Endothelial cell of umbilical vein (primary cell): Measurements from ENCODE around the gene MGAT5B. TPM values are rescaled to one million over a fixed set of nuclear protein-coding genes. Genes with fewer than 3 reads are reported as not detected.

Experiments
- BruUV-seq: library from RNA; stranded (reverse); fragments of 400-500 nt; replicated peaks from 2 replicates; lab custom pipeline; 2021; lab: Mats Ljungman, UMichigan
- CTCF ChIA-PET: fragments of 300-600, 350-600 bp; sonication (Branson Sonifier 250); formaldehyde crosslinking; loops from one replicate; lab custom pipeline; 2021; ENCODE audit warnings: antibody characterized with exemption, inconsistent platforms; lab: Charles Lee
- POLR2A ChIA-PET: fragments of 300-600, 350-600 bp; sonication (Branson Sonifier 250); formaldehyde crosslinking; loops from one replicate; lab custom pipeline; 2021; ENCODE audit warnings: antibody characterized with exemption, inconsistent platforms; lab: Charles Lee
- DNase-seq: peaks from one replicate; pipeline ENCODE4 v3.0.0-alpha.2; 2011; ENCODE audit warnings: low read depth, low spot score
- FAIRE-seq: peaks from 2 replicates; lab custom pipeline; 2011; peaks lifted over from hg19 to GRCh38; lab: Jason Lieb, UNC
- H2AFZ ChIP-seq: 2 replicates; pipeline ENCODE4 v1.6.0; 2012; ENCODE audit warnings: low read depth, low read length, control low read depth, inconsistent platforms
- H3K27ac ChIP-seq: 2 replicates; pipeline ENCODE4 v1.5.1; 2011; ENCODE audit warnings: low read depth, mild to moderate bottlenecking, control low read depth, low read length, moderate library complexity; ENCODE audit not compliant: insufficient read depth
- H3K27me3 ChIP-seq, 2 experiments: 2 replicates each; pipeline versions ENCODE4 v1.6.0 to v1.6.1; 2011; ENCODE audit warnings: low read length in 2 of 2, mixed read lengths in 1 of 2; ENCODE audit not compliant: control insufficient read depth in 2 of 2, insufficient read depth in 2 of 2
- H3K36me3 ChIP-seq, 2 experiments: 2 replicates in 1 of 2; 3 replicates in 1 of 2; pipeline ENCODE4 v1.5.1; 2011; ENCODE audit warnings: low read length in 2 of 2, mild to moderate bottlenecking in 1 of 2, moderate library complexity in 1 of 2; ENCODE audit not compliant: control insufficient read depth in 2 of 2, insufficient read depth in 2 of 2; ENCODE audit errors: extremely low read depth in 1 of 2
- H3K4me1 ChIP-seq: 3 replicates; pipeline ENCODE4 v1.5.1; 2011; ENCODE audit warnings: mild to moderate bottlenecking, low read length; ENCODE audit not compliant: control insufficient read depth, insufficient read depth; ENCODE audit errors: extremely low read depth
- H3K4me2 ChIP-seq: 2 replicates; pipeline ENCODE4 v1.6.1; 2011; ENCODE audit warnings: low read length, control low read depth, mixed read lengths; ENCODE audit not compliant: insufficient read depth
- H3K4me3 ChIP-seq, 3 experiments: fragments of 200-600 bp in 1 of 3; sonication (generic), shearing (Covaris generic) in 1 of 3; replicated peaks in 1 of 3; 2 replicates each; pipeline ENCODE4 v1.5.1; 2011 to 2016; ENCODE audit warnings: control low read depth in 3 of 3, low read length in 3 of 3, mild to moderate bottlenecking in 2 of 3, inconsistent platforms in 1 of 3, low read depth in 1 of 3, moderate library complexity in 1 of 3; ENCODE audit not compliant: insufficient read depth in 1 of 3
- H3K79me2 ChIP-seq: 2 replicates; pipeline ENCODE4 v1.6.0; 2012; ENCODE audit warnings: low read length, inconsistent platforms; ENCODE audit not compliant: control insufficient read depth, insufficient read depth
- H3K9ac ChIP-seq: replicated peaks from 2 replicates; pipeline ENCODE3; 2011; ENCODE audit warnings: low read length, control low read depth; ENCODE audit not compliant: insufficient read depth; ENCODE audit errors: extremely low read depth
- H3K9me1 ChIP-seq: replicated peaks from 3 replicates; pipeline ENCODE4 v1.6.0; 2011; ENCODE audit warnings: mild to moderate bottlenecking, low read length; ENCODE audit not compliant: control insufficient read depth, insufficient read depth; ENCODE audit errors: extremely low read depth
- H3K9me3 ChIP-seq: replicated peaks from 2 replicates; pipeline ENCODE4 v1.5.1; 2012; ENCODE audit warnings: low read length, inconsistent platforms; ENCODE audit not compliant: control insufficient read depth, insufficient read depth
- H4K20me1 ChIP-seq: replicated peaks from 2 replicates; pipeline ENCODE3; 2011; ENCODE audit warnings: mild to moderate bottlenecking, low read length; ENCODE audit not compliant: control insufficient read depth, insufficient read depth; ENCODE audit errors: extremely low read depth
- EZH2 ChIP-seq: IDR thresholded peaks from 2 replicates; pipeline ENCODE4 v1.6.1; 2012; ENCODE audit warnings: borderline replicate concordance, low read depth, mild to moderate bottlenecking, moderate library complexity, low read length, inconsistent platforms; ENCODE audit not compliant: severe bottlenecking
- FOS ChIP-seq: IDR thresholded peaks from 2 replicates; pipeline ENCODE4 v1.6.1; 2011; ENCODE audit warnings: mild to moderate bottlenecking, low read length, moderate library complexity, borderline replicate concordance; ENCODE audit not compliant: insufficient read depth
- GATA2 ChIP-seq: IDR thresholded peaks from 2 replicates; pipeline ENCODE4 v1.7.0; 2011; ENCODE audit warnings: low read depth, mild to moderate bottlenecking, moderate library complexity, mixed read lengths, low read length; ENCODE audit not compliant: insufficient read length, insufficient read depth
- JUN ChIP-seq: IDR thresholded peaks from 2 replicates; pipeline ENCODE4 v1.6.1; 2011; ENCODE audit warnings: borderline replicate concordance, low read depth; ENCODE audit not compliant: insufficient read length, insufficient read depth
- MYC ChIP-seq: IDR thresholded peaks from one replicate; pipeline ENCODE4 v1.6.1; 2011; ENCODE audit warnings: mild to moderate bottlenecking, low read depth, low read length
- POLR2A ChIP-seq: IDR thresholded peaks from 2 replicates; pipeline ENCODE4 v1.6.1; 2012; ENCODE audit warnings: low read depth, mild to moderate bottlenecking, control low read depth, low read length
- POLR2AphosphoS5 ChIP-seq: IDR thresholded peaks from 2 replicates; pipeline ENCODE4 v1.6.1; 2012; ENCODE audit warnings: low read depth, mild to moderate bottlenecking, control low read depth, low read length, moderate library complexity; ENCODE audit not compliant: insufficient read depth
- dilution Hi-C: fragments of 300-500 bp; cut with MboI; formaldehyde crosslinking; loops from one replicate; pipeline ENCODE4 v1.15.0; 2019; ENCODE audit warnings: low sequenced_read_pairs; ENCODE audit not compliant: extremely low pct_ligation_motif_present
- intact Hi-C: fragments of 100-400 bp; cut with micrococcal nuclease; formaldehyde crosslinking; loops from one replicate; pipeline ENCODE4 v1.10.0; 2022
- polyA plus RNA-seq, 4 experiments: library from polyadenylated mRNA; depleted of rRNA in 3 of 4; stranded (reverse) in 3 of 4; unstranded in 1 of 4; fragments of >200 nt; gene quantifications; 2 replicates each; pipeline versions ENCODE4 v1.2.1 to v1.2.3, GENCODE V29; 2011 to 2012; ENCODE audit warnings: missing spikeins in 1 of 4
- total RNA-seq: library from RNA; stranded (reverse); gene quantifications from 2 replicates; pipeline ENCODE4 v1.2.3, GENCODE V29; 2021
- TF ChIP-seq, protein P1 (sequence below), 2 donors: IDR thresholded peaks; 1 replicate in 1 of 2; 2 replicates in 1 of 2; pipeline ENCODE4 v1.5.1; 2011; ENCODE audit warnings: low read length in 2 of 2, mild to moderate bottlenecking in 2 of 2, moderate library complexity in 2 of 2, control low read depth in 1 of 2, inconsistent platforms in 1 of 2, low read depth in 1 of 2; ENCODE audit not compliant: insufficient read depth in 1 of 2; ENCODE audit errors: extremely low read depth in 1 of 2
- TF ChIP-seq, protein P2 (sequence below): IDR thresholded peaks from 2 replicates; pipeline ENCODE4 v1.6.1; 2011; ENCODE audit not compliant: insufficient read depth, insufficient read length

The MGAT5B gene
- total and polyA plus RNA-seq, 2 donors (not counting 3 experiments of a cell fraction or from before 2014, with no cell fraction given) = 1.7 to 2.1 TPM

DNA sequence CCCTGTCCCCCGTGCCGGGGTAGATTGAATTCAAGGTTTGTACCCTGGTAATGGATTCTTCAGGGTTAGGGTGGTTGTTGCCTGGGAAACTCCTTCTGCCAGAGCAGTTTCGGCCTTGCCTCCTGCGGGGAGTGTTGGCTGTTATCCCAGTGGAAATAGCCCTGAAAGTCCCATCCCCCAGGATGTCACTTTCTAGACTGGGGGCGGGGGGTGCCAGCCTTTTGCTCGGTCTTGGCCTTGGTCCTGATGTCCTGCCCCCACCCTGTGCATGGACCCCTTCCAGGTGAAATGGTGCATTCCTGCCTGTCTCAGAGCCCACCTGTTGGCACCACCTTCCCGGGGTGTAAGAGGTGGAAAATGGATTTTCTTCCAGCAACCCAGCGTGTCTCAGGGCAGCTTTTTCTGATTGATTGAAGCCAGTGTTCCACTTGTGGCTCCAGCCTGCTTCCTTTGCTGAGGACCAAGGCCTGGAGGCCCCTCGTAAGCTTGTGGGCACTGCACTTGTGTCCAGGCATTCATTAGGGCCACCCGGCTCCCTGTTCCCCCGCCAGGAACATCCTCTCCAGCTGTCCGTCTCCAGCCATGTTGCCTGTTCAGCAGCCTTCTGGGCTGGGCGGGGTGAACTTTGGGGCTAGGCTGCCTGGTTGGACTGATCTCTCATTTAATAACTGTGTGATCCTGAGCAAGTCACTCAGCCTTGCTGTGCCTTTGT, 25.6 kb downstream of the MGAT5B start:
- Histone ChIP-seq H3K4me2 (no peak overlapping the region), H3K4me3 (no peak overlapping the region), H3K27me3 (no peaks in the 10 kb centered on the region), H3K4me1 (no peaks in the 10 kb centered on the region), H3K9me1 (no peaks in the 10 kb centered on the region), H3K27ac (no peak overlapping the region), H3K9ac (no peak overlapping the region), H2AFZ (no peak overlapping the region), H3K79me2 (no peaks in the 10 kb centered on the region), H4K20me1 (no peaks in the 10 kb centered on the region), H3K9me3 (no peaks in the 10 kb centered on the region), H3K36me3 (no peaks in the 10 kb centered on the region)
- intact Hi-C loops (no loop called here), dilution Hi-C loops (no loop called here)
- DNase-seq (no peak), FAIRE-seq (no peak)
- no TSS peak for BruUV-seq
- no peak for TF ChIP-seq POLR2A
- no peak for TF ChIP-seq MYC
- TF ChIP-seq FOS = no peak
- TF ChIP-seq, protein P1, sequence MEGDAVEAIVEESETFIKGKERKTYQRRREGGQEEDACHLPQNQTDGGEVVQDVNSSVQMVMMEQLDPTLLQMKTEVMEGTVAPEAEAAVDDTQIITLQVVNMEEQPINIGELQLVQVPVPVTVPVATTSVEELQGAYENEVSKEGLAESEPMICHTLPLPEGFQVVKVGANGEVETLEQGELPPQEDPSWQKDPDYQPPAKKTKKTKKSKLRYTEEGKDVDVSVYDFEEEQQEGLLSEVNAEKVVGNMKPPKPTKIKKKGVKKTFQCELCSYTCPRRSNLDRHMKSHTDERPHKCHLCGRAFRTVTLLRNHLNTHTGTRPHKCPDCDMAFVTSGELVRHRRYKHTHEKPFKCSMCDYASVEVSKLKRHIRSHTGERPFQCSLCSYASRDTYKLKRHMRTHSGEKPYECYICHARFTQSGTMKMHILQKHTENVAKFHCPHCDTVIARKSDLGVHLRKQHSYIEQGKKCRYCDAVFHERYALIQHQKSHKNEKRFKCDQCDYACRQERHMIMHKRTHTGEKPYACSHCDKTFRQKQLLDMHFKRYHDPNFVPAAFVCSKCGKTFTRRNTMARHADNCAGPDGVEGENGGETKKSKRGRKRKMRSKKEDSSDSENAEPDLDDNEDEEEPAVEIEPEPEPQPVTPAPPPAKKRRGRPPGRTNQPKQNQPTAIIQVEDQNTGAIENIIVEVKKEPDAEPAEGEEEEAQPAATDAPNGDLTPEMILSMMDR (IDR thresholded peaks at IDR 0.05; ENCODE audit: extremely low read depth in 1 of 2, insufficient read depth in 1 of 2, low read depth in 1 of 2, low read length in 2 of 2) = no peak
- TF ChIP-seq POLR2AphosphoS5 = no peak
- TF ChIP-seq GATA2 = no peak
- TF ChIP-seq JUN = no peak
- no peak for TF ChIP-seq EZH2
- TF ChIP-seq, protein P2, sequence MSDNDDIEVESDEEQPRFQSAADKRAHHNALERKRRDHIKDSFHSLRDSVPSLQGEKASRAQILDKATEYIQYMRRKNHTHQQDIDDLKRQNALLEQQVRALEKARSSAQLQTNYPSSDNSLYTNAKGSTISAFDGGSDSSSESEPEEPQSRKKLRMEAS = no peak
- POLR2A ChIA-PET = no interaction called here
- CTCF ChIA-PET = no interaction called here
